NCI-H748 treated with DMSO at 0.1 percent for 48 hours (cell line): ENCODE measurements around the gene ORAI3.

ENCODE experiments used
- DNase-seq: peaks from one replicate; lab custom pipeline; 2025; lab: John Stamatoyannopoulos, UW

Gene ORAI3

GRCh38 chr16:30971298-30971697, 22.4 kb downstream of the ORAI3 start:
- no peak for DNase-seq

- no peak for DNase-seq
Observed at GRCh38 chr16:30972872-30973271, 24.0 kb downstream of the ORAI3 start.

- DNase-seq, result no peak
Observed at GRCh38 chr16:30974348-30974747, 25.5 kb downstream of the ORAI3 start.

- no peak for DNase-seq
Observed at GRCh38 chr16:30976486-30976885, 27.6 kb downstream of the ORAI3 start.

- DNase-seq, result no peak
Observed at GRCh38 chr16:30977502-30977901, 28.6 kb downstream of the ORAI3 start.

- DNase-seq, result no peak
Observed at GRCh38 chr16:30979170-30980022, 30.5 kb downstream of the ORAI3 start.

GRCh38 chr16:30980023-30980371, 31.1 kb downstream of the ORAI3 start:
- DNase-seq, result no peak

GRCh38 chr16:30980434-30980833, 31.6 kb downstream of the ORAI3 start:
- no peak for DNase-seq

GRCh38 chr16:30980959-30981358, 32.1 kb downstream of the ORAI3 start:
- DNase-seq, result no peak

- no peak for DNase-seq
Observed at GRCh38 chr16:30982548-30983288, 33.9 kb downstream of the ORAI3 start.

GRCh38 chr16:30983289-30983889, 34.5 kb downstream of the ORAI3 start:
- DNase-seq, result no peak

GRCh38 chr16:30983898-30984610, 35.2 kb downstream of the ORAI3 start:
- DNase-seq, result no peak

- peak; percentile 4 for DNase-seq
Observed at GRCh38 chr16:30984669-30985400, 36.0 kb downstream of the ORAI3 start, which contains the start of gene HSD3B7. Gene HSD3B7 (plus strand): TSS chr16:30985207. CDS start chr16:30985659, 452 bp downstream.

- peak; percentile 0 for DNase-seq
Observed at GRCh38 chr16:30985401-30986128, 36.7 kb downstream of the ORAI3 start.

- no peak for DNase-seq
Observed at GRCh38 chr16:30986129-30986991, 37.5 kb downstream of the ORAI3 start.

- no peak for DNase-seq
Observed at GRCh38 chr16:30987581-30988190, 38.8 kb downstream of the ORAI3 start.

- no peak for DNase-seq
Observed at GRCh38 chr16:30989469-30990047, 40.7 kb downstream of the ORAI3 start.

- no peak for DNase-seq
Observed at GRCh38 chr16:30990105-30990504, 41.2 kb downstream of the ORAI3 start.

- no peak for DNase-seq
Observed at GRCh38 chr16:30991052-30991451, 42.2 kb downstream of the ORAI3 start.
